GM19351 (cell line): Measurements from ENCODE around the gene GID8.

Source experiments
- ATAC-seq: cut with Tn5 transposase; IDR thresholded peaks from one replicate; pipeline ENCODE4 v1.9.1; 2021; ENCODE audit warnings: mild to moderate bottlenecking, moderate library complexity; ENCODE audit not compliant: unreplicated experiment

Gene GID8

DNA sequence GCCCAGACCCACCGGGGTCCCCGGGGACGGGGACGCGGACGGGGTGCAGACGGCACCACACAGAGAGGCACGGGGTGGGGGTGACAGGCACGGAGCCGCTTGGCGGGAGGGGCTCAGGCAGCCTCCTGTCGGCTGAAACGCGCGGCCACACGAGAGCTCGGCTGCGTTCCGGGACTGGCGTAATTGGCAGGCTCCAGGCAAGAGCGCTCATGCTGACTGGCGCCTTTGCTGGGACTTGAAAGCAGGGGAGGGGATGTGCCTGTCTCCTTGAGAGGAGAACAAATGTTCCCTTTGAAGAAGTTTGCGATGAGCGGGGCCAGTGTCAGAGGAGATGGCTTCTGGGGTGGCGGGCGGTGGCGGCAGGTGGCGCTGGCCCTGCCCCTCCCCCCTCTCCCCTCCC, 43.0 kb downstream of the GID8 start:
- no peak for ATAC-seq

DNA sequence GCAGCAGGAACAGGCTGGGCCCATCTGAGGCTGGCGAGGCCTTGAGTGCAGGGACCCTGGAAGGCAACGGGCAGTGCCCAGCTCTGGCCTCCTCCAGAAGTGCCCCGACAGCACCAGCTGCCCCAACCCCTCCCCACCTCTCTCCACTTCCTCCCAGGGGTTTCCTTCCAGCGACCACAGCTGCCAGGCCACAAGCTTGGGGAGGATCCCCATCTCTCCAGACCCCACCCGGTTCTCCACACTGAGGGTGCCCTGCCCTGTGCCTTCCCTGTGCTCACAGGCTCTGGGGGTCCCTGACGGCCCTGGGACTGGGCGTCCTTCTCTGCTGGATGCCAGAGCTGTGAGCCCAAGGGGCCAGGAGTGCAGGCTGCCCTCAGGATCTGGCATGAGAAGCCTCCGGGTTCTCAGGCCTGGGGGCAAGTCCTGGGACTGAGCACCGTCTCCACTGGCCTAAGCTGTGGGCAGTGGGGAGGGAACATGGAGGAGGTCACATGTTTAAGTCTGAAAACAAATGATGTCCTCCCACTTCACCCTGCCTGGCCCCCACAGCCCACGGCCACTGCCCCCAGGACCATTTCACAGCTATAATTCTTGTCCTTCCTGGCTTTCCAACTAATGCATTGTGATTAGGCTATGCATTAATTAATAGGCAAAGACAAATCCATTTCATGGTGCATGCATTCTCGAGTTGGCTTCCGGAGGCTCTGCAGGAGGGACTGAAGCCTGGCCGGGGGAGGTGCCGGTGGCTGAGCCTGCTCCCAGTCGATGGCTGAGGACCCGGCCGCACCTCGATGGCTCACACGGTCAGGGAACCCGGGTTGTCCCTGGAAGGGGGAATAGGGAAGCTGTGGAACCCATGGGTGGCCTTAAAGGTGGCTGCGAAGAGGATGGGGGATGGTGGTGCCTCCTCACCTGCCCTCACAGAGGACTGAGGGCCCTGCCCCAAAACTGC, 44.5 kb downstream of the GID8 start:
- no peak for ATAC-seq

DNA sequence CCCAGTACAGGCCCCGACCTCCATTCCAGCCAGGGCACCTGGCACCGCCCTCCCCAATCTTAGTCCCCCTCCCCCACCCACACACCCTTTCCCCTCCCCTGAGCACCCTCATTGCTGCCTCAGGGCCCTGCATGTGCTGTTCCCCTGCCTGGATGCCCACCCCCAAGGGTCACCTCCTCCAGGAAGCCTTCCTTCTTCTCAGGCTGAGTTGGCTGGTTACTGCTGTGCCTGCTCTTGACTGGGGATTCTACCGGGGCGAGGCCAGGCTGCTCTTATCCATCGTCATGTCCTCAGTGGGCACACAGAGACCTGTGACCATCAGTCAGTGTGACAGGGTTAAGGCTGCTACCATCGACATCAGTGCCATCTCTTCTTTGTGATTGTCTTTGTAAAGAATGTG, 45.3 kb downstream of the GID8 start:
- no peak for ATAC-seq

DNA sequence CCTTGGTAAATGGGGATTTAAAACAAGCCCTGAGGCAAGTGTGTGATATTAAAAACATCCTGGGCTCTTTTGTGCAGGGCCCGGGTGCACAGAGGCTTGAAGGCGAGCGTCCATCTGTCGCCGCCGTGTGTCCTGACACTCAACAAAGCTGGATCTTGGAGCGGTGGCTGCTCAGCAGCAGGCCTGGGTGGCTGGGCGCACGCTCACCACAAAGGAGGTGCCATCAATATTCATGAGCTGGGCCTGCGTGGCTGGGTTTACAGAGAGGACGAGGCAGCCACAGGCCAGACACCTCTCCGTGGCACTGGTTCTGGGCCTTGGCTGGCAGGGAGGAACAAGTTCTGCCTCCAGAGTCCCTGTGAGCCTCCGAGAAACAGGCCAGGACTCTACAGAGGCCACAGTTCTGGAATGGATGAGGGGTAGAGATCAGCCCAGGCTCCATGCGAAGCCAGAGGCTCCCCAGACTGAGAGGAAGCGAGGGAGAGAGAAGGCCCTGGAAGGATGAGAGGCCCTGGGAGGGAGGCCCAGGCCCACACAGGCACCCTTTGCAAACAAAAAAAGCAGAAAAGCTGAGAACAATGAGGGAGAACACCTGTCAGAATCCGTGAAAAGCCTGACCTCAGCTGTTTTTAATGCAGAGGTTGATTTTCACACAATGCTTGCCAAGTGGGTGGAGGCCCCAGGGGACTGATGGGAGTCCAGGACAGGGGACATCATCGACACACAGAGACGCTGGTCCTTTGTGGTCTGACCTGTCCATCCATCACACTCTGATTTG, 46.9 kb downstream of the GID8 start:
- no peak for ATAC-seq

DNA sequence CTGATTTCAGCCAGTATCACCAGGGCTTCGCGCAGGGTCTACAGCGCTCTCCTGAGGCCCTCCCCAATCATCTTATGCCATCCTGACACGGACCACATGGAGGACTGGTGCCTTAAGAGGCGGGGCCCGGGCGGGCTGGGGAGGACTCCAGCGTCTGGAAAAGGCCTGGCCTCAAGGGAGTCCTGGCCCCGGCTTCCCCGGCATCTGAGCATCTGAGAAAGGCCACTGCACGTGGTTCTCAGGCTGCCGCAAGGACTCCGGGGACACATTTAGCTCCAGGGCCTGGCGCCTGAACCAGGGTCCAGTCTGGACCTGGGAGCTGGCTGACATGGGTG, 47.5 kb downstream of the GID8 start:
- ATAC-seq, result no peak

DNA sequence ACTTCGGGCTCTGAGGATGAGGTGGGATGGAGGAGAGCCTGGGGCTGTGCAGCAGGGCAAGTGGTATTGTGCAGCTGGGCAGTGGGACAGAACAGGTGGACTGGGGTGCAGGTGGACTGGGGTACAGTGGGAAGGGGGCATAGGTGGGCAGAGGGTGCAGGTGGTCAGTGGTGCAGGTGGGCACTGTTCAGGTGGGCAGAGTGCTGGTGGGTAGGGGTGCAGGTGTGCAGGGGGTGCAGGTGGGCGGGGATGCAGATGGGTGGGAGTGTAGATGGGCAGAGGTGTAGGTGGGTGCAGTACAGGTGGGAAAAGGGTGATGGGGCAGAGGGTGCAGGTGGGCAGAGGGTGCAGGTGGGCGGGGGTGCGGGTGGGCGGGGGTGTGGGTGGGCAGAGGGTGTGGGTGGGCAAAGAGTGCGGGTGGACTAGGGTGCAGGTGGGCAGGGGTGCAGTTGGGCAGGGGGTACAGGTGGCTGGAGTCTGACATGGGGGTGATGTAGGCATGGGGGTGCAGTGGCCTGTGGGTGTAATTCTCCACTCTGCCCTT, 48.4 kb downstream of the GID8 start:
- no peak for ATAC-seq

DNA sequence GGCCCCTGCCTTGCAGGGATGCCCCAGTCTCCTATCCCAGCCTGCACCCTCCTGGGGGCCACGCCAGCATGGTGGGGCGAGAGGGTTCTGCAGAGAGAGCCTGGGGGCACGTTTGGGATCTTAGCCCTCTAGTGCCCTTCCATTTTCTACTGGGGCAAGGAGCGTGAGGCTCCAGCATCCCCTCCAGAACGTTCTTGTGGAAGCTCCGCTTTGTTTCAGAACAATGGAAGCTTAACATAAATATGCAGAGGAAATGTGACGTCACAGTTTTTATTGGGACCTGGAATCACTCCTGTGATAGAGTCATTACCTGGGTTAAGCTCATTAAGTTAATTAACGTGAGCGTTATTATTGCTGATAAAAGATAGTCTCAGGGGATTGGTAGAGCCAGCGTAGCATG, 49.2 kb downstream of the GID8 start:
- no peak for ATAC-seq

DNA sequence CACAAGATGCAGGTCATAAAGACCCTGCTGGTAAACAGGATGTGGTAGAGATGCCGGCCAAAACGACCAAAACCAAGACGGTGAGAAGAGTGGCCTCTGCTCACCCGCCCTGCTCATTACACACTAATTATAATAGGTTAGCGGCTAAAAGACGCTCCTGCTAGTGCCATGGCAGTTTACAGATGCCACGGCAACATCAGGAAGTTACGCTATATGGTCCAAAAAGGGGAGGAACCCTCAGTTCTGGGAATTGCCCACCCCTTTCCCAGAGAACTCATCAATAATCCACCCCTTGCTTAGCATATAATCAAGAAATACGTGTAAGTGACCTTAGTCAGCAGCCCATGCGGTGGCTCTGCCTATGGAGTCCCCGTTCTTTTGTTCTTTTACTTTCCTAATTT, 51.3 kb downstream of the GID8 start:
- no peak for ATAC-seq

DNA sequence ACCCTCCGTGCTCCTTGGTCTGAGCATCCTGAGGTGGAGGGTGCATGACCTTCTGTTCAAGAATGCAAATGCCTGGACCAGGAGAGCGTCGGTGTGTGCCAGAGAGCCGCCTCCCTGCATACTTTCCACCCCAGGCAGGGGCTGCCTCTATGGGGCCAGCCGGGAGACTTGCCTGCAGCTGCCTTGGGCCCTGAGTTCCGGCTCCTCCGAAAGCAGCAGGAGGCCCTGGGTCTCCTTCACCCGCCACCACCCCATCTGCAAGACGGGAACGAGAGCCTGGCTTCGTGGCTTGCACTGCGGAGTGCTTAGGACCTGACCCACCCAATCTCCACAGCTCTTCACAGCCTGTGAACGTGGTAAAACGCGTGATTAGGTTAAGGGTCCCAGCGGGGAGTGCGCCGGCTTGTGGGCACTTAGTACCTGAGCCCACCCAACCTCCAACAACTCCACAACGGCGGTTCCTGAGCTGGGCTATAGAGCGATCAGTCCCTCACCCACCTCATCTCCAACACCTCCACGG, 52.4 kb downstream of the GID8 start:
- no peak for ATAC-seq

DNA sequence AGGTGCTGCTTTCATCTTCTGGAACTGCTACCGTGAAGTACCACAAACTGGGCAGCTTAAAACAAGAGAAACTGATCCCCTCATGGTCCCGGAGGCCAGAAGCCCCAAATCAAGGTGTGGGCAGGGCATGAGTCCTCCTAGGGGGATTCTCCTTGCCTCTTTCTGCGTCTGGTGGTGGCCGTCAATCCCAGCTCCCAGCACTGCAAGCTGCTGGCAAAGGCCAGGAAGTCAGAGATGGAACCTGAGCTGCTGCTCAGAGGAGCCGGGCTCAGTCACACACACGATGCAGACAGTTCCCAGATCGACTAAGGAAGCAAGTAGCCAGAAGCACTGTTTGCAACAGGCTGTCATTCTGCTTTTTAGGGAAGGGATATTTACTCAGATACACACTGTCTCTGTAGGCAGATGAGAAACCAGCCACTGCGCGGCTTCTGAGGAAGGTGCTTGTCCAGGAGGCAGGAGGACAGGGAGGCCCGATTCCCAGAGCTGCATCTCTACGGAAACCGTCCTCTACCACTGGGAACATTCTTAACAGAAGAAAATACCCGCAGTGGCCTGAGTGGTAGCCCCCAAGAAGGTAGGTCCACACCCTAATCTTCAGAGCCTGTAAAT, 53.4 kb downstream of the GID8 start:
- ATAC-seq, result no peak

DNA sequence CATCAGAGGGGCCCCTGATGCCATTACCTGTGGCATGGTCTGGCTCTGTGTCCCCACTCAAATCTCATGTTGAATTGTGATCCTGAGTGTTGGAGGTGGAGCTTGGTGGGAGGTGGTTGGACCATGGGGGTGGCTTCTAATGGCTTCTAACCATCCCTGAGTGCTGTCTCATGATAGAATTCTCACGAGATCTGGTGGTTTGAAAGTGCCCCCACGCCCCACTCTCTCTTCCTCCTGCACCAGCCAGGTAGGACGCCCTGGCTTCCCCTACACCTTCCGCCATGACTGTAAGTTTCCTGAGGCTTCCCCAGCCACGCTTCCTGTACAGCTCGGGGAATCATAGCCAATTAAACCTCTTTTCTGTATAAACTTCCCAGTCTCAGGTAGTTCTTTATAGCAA, 53.9 kb downstream of the GID8 start:
- ATAC-seq, result no peak

DNA sequence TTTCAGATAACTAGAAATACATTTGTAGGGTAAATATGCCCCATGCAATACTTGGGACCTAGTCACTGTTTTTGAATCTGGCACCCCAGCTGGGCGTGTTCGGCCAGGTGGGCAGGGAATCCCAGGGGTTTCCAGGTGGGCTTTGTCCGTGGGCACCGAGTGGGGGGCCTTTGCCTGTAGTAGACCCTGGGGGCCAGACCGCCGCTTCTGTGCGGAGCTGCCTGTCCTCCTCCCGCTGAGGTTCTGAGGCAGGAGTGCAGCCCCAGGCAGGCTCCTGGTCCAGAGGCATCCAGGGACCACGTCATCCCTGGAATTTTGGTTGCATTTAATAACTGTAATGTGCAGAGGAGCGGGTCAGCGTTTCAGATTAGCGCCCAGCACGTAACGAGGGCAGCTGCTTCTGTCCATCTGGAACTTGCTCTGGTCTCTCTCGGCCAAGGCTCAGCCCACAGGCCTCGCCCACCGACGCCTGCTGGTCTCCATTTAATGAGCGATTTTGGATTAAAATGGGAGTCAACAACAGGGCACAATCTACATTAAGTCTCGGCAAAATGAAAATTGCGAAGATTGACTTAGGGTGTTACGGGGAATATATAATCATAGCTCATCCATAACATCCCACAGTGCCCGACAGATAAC, 56.0 kb downstream of the GID8 start:
- no peak for ATAC-seq

DNA sequence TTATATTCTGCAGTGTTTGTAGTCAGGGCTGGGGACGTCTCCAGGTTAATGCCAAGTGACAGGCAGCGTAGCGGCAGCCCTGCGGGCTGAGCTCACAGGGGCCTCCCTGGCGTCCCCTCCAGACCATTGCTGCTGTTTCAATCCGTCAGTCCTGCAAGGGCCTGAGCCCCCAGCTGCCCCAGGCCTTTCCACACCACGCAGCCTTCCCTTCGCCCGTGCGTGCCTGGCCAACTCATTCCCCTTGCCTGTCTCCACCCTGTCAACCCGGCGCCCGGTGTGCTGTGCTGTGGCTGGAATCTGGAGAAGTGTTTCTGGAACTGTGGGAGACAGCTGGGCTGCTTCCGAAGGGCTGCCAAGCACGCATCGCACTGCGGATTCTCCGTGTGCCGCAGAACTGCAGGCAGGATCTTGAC, 56.9 kb downstream of the GID8 start:
- ATAC-seq, result no peak

DNA sequence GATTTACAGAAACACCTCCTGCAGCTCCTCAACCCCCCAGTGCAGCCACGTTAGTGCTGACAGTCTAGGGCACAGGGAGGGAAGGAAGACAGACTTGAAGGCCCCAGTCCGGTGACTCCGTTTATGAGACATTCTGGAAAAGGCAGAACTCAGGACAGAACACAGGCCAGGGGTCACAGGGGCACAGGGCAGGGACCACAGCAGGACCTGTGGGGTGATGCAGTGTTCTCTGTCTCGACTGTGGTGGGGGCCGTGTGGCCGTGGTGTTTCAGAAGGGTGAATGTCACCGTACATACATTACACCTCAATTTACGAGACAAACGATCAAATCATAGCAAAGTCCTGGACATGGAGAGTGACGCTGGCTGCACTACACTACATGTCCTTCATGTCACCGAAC, 57.5 kb downstream of the GID8 start:
- ATAC-seq, result no peak

DNA sequence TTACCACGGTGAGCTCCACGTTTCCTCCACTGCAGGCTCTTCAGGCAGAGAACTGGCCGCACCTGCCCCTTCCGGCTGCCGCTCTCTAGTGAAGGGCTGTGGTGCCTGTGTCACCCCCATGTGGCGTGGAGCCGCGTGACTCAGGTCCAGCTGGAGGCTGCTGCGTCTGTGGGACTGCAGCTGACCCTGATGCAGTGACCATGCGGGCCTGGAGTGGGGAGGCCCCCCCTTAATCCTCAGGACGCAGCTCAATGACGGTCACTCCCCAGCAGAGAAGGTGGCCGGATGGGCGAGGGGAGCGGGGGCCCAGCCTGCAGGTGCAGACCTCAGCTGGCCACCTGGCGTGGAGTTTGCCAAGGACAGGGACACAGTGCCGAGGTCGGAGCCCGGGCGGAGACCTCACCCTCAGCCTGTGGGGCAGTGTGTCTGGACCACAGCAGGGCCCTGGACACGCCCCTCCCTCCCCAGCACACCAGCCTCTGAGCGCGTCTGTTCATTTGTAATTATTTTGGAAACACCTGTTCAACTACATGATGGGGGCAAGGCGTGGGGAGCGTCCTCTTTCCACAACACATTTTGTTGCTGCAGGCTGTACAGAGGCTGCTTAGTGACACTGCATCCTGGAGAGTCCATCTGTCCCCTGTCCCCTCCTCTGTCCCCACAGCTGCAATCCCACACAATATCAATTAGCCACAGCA, 58.1 kb downstream of the GID8 start:
- no peak for ATAC-seq

DNA sequence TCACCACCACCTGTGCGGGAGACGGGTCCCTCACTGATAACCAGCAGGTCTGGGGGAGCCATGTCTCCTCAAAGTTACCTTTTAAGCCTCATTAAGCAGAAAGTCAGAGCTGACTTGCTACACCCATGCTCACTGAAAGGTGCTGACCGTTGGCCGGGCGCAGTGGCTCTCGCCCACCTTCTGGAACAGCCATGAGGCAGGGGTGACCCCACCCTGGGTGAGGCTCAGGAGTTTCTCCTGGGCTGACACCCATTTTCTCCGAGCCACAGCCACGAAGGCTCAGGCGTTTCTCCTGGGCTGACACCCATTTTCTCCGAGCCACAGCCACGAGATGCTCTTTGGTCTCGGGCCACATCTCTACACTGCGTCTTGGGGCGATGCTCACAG, 58.6 kb downstream of the GID8 start:
- ATAC-seq, result no peak

DNA sequence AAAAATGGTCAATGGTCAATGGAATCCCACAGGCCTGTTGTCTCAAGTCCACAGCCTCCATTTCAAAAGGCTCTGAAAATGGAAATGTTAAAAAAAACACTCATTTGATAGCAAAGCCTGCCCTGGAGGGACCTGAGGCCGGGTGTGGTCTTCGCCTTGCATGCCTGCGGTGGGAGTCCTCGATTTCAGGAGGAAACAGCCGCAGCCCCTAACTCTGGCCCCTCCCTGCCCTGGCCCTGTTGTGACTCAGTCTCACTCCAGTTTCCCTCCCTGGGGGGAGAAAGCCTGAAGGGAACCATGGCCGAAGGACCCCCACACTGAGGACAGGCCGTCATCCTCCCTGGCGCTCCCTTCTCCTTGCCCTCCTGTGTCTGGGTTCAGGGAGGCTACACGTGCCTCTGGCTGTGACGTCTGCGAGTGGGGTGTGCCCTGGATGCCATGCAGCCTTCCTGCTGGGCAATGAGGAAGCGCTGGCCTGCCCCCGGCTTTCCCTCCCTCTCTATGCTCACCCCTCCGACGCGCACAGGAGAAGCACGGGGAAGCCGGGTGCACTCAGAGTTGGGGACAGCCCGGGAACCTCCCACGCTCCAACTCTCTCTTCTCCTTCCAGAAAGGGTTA, 59.6 kb downstream of the GID8 start:
- no peak for ATAC-seq
